ENCODE results near the gene GJB3.
"Not testable (repeated sequence)": the region's sequence is repeated elsewhere in the genome, so short reads cannot be mapped to it uniquely, and the experiment has no call there.

Gene GJB3

DNA sequence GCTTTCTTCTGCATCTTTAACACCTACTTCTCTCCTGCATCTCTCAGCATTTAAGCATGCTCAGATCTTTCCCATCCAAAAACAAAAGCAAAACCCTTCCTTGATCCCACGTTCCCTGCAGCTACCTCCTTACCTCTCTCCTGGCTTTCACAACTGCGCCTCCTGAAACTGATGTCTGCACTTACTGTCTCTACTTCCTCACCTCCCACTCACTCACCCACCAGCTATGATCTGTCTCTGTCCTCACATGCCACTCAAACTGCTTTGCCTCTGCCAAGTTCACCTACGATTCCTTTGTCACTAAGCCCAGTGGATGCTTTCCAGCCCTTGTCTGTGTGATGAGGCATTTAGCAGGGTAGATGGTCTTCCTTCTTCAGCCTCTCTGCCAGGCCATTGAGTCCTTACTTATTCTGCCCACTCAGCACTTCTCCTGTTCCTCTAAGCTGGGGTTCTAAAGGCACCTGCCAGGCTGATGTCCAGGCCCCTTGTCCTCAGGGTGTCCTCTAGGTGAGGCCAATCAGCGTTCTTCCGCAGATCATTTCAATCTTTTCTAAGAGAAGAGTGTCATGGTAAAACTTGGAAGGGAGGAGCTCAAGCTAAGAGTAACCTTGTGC lies 10.0 kb upstream of the GJB3 start:
- H3K9me3 ChIP-seq = no peaks in the 10 kb centered on the region
- no peaks in the 10 kb centered on the region for H3K4me1 ChIP-seq (ENCODE audit: control insufficient read depth in 1 of 2, insufficient read depth in 1 of 2, low read depth in 1 of 2, low read length in 1 of 2)
- no peaks in the 10 kb centered on the region for H3K36me3 ChIP-seq
- peaks cover 5% of the 10 kb centered on the region for H3K27me3 ChIP-seq
- TF ChIP-seq, protein P1, sequence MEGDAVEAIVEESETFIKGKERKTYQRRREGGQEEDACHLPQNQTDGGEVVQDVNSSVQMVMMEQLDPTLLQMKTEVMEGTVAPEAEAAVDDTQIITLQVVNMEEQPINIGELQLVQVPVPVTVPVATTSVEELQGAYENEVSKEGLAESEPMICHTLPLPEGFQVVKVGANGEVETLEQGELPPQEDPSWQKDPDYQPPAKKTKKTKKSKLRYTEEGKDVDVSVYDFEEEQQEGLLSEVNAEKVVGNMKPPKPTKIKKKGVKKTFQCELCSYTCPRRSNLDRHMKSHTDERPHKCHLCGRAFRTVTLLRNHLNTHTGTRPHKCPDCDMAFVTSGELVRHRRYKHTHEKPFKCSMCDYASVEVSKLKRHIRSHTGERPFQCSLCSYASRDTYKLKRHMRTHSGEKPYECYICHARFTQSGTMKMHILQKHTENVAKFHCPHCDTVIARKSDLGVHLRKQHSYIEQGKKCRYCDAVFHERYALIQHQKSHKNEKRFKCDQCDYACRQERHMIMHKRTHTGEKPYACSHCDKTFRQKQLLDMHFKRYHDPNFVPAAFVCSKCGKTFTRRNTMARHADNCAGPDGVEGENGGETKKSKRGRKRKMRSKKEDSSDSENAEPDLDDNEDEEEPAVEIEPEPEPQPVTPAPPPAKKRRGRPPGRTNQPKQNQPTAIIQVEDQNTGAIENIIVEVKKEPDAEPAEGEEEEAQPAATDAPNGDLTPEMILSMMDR (IDR thresholded peaks at IDR 0.05) = no peak
- no peak overlapping the region for H3K27ac ChIP-seq
- no peak overlapping the region for H3K4me3 ChIP-seq (ENCODE audit: low read depth in 1 of 2, low read length in 1 of 2)

DNA sequence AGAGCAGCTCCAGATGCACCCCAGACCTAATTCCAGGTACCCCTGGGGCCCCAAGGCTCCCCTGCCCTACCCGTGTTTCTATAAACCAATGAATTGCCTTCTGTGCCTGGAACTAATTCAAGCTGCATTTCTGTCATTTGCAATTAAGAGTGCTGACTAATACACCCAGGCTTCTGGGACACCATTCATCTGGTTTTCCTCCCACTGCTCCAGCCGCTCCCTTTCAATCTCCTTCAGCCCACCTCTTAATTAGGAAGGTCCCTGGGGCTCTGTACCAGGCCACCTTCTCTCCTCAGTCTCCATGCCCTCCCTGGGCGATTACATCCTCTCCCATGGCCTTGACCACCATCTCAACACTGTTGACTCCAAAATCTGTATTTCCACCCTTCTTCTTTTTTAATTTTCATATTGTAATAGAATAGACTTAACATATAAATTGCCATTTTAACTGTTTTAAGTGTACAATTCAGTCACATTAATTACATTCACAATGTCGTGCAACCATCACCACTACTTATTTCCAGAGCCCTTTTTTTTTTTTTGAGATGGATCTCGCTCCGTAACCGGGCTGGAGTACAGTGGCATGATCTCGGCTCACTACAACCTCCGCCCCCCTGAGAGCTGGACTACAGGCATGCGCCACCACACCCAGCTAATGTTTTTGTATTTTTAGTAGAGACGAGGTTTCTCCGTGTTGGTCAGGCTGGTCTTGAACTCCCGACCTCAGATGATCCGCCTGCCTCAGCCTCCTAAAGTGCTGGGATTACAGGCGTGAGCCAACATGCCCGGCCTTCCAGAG lies 9.2 kb upstream of the GJB3 start:
- H3K27ac ChIP-seq = no peak overlapping the region
- TF ChIP-seq, protein P1 (IDR thresholded peaks at IDR 0.05) = no peak
- no peaks in the 10 kb centered on the region for H3K9me3 ChIP-seq
- no peaks in the 10 kb centered on the region for H3K36me3 ChIP-seq
- H3K4me1 ChIP-seq (ENCODE audit: control insufficient read depth in 1 of 2, insufficient read depth in 1 of 2, low read depth in 1 of 2, low read length in 1 of 2) = no peaks in the 10 kb centered on the region
- H3K4me3 ChIP-seq (ENCODE audit: low read depth in 1 of 2, low read length in 1 of 2) = no peak overlapping the region
- peaks cover 6% of the 10 kb centered on the region for H3K27me3 ChIP-seq

DNA sequence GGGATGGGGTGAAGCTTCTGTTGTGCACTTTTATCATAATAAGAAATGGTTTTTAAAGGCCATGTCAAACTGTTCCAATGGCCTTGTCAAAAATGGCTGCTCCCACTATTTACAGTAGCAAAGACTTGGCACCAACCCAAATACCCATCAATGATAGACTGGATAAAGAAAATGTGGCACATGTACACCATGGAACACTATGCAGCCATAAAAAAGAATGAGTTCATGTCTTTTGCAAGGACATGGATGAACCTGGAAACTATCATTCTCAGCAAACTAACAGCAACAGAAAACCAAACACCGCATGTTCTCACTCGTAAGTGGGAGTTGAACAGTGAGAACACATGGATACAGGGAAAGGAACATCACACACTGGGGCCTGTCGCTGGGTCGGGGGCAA lies 7.9 kb upstream of the GJB3 start:
- H3K27ac ChIP-seq; H3K4me3 ChIP-seq (ENCODE audit: low read depth in 1 of 2, low read length in 1 of 2); H3K9me3 ChIP-seq; H3K36me3 ChIP-seq; H3K4me1 ChIP-seq (ENCODE audit: control insufficient read depth in 1 of 2, insufficient read depth in 1 of 2, low read depth in 1 of 2, low read length in 1 of 2): not testable (repeated sequence)
- peaks cover 20% of the 10 kb centered on the region for H3K27me3 ChIP-seq

DNA sequence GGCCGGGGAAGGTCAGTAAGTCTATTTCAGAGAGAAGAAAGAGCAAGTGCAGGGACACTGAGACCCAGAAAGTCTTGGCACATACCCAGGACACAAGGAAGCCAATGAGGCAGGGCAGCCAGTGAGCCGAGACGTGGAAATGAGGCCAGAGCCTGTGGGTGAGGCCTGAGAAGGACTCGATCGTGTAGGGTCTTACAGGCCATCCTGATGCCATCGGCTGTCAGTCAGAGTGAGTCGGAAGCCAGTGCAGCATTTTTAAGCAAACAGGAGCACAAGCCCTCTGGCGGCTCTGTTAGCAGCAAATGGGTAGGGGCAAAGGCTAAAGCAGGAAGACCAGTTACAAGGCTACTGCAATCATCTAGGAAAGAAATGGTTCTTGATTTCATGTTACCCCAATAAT lies 6.1 kb upstream of the GJB3 start:
- H3K4me1 ChIP-seq (ENCODE audit: control insufficient read depth in 1 of 2, insufficient read depth in 1 of 2, low read depth in 1 of 2, low read length in 1 of 2) = no peaks in the 10 kb centered on the region
- peaks cover 38% of the 10 kb centered on the region for H3K27me3 ChIP-seq
- no peaks in the 10 kb centered on the region for H3K9me3 ChIP-seq
- TF ChIP-seq, protein P1 (IDR thresholded peaks at IDR 0.05) = no peak
- no peak overlapping the region for H3K4me3 ChIP-seq (ENCODE audit: low read depth in 1 of 2, low read length in 1 of 2)
- no peaks in the 10 kb centered on the region for H3K36me3 ChIP-seq
- no peak overlapping the region for H3K27ac ChIP-seq

DNA sequence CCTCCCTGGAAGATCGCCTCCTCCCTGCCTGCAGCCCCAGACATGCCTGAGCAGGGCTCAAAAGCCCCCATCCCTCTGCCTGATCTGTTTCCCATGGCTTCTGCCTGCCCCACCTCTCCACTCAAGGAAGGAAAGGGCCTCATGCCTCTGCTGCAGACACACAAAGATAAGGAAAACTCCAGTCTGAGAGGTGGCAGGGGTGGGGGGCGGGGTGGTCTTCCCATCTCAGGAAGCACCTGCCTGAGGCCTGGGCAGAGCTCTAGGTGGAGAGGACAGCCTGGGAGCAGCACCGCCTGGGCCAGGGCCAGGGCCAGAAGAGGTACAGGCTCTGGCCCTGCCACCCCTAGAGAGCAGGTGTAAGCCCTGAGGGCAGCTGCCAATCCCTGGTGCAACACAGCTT lies 4.1 kb upstream of the GJB3 start:
- H3K27me3 ChIP-seq = peaks cover 57% of the 10 kb centered on the region
- H3K9me3 ChIP-seq = no peaks in the 10 kb centered on the region
- H3K4me3 ChIP-seq (ENCODE audit: low read depth in 1 of 2, low read length in 1 of 2) = no peak overlapping the region
- no peak overlapping the region for H3K27ac ChIP-seq
- no peaks in the 10 kb centered on the region for H3K4me1 ChIP-seq (ENCODE audit: control insufficient read depth in 1 of 2, insufficient read depth in 1 of 2, low read depth in 1 of 2, low read length in 1 of 2)
- no peaks in the 10 kb centered on the region for H3K36me3 ChIP-seq
- TF ChIP-seq, protein P1 (IDR thresholded peaks at IDR 0.05) = no peak
